Caco-2 (cell line): Measurements from ENCODE around the gene CIC. TPM values are rescaled to one million over a fixed set of nuclear protein-coding genes. Genes with fewer than 3 reads are reported as not detected.

Experiments used
- BruUV-seq: library from RNA; stranded (reverse); fragments of 400-500 nt; replicated peaks from 2 replicates; lab custom pipeline; 2021; lab: Mats Ljungman, UMichigan
- CTCF ChIA-PET: fragments of 300-600 bp; sonication (Branson Sonifier 250); formaldehyde crosslinking; loops from one replicate; lab custom pipeline; 2022; ENCODE audit warnings: antibody characterized with exemption; lab: Charles Lee
- POLR2A ChIA-PET: fragments of 300-600 bp; sonication (Branson Sonifier 250); formaldehyde crosslinking; loops from one replicate; lab custom pipeline; 2022; ENCODE audit warnings: antibody characterized with exemption; lab: Charles Lee
- DNase-seq, 2 experiments: peaks; one replicate each; pipeline versions ENCODE4 v3.0.0 to v3.0.0-alpha.2; 2020 to 2022
- H3K27me3 ChIP-seq: replicated peaks from 2 replicates; pipeline ENCODE4 v1.6.0; 2011; ENCODE audit warnings: low read length; ENCODE audit not compliant: control insufficient read depth, insufficient read depth
- H3K36me3 ChIP-seq: 2 replicates; pipeline ENCODE4 v1.5.1; 2011; ENCODE audit warnings: low read length; ENCODE audit not compliant: control insufficient read depth, insufficient read depth
- H3K4me1 ChIP-seq: fragments of 250-450 bp; sonication (Bioruptor Pico); 2 replicates; pipeline ENCODE4 v1.5.1; 2020; ENCODE audit warnings: mild to moderate bottlenecking
- H3K4me3 ChIP-seq: 2 replicates; pipeline ENCODE4 v1.5.1; 2011; ENCODE audit warnings: low read depth, mild to moderate bottlenecking, control low read depth, low read length
- H3K9me3 ChIP-seq: fragments of 250-450 bp; sonication (Bioruptor Pico); 2 replicates; pipeline ENCODE4 v1.5.1; 2020; ENCODE audit warnings: mild to moderate bottlenecking, moderate library complexity
- H3K27ac Mint-ChIP-seq: one replicate; pipeline ENCODE4 v1.8.0; 2022; ENCODE audit warnings: mixed read lengths; ENCODE audit not compliant: unreplicated experiment
- H3K27me3 Mint-ChIP-seq: one replicate; pipeline ENCODE4 v1.8.0; 2022; ENCODE audit warnings: mixed read lengths; ENCODE audit not compliant: insufficient read depth, unreplicated experiment
- H3K36me3 Mint-ChIP-seq: one replicate; pipeline ENCODE4 v1.8.0; 2022; ENCODE audit warnings: mild to moderate bottlenecking, mixed read lengths; ENCODE audit not compliant: insufficient read depth, unreplicated experiment
- H3K4me1 Mint-ChIP-seq: one replicate; pipeline ENCODE4 v1.8.0; 2022; ENCODE audit warnings: low read depth, mixed read lengths; ENCODE audit not compliant: unreplicated experiment
- H3K4me3 Mint-ChIP-seq: one replicate; pipeline ENCODE4 v1.8.0; 2022; ENCODE audit warnings: mild to moderate bottlenecking, moderate library complexity, mixed read lengths; ENCODE audit not compliant: unreplicated experiment
- H3K9me3 Mint-ChIP-seq: one replicate; pipeline ENCODE4 v1.8.0; 2022; ENCODE audit warnings: mixed read lengths; ENCODE audit not compliant: unreplicated experiment
- intact Hi-C: fragments of 100-400 bp; cut with micrococcal nuclease; formaldehyde crosslinking; loops from one replicate; pipeline ENCODE4 v1.10.0; 2022; ENCODE audit not compliant: unreplicated experiment
- total RNA-seq: library from RNA; stranded (reverse); gene quantifications from 2 replicates; pipeline ENCODE4 v1.2.3, GENCODE V29; 2022
- TF ChIP-seq, protein P1 (sequence below), 2 experiments: fragments of 200-600 bp in 1 of 2; IDR thresholded peaks; 1 replicate in 1 of 2; 2 replicates in 1 of 2; pipeline versions ENCODE4 v1.5.1 to v1.8.0; 2011 to 2022; ENCODE audit warnings: antibody characterized with exemption in 1 of 2, control low read depth in 1 of 2, inconsistent platforms in 1 of 2, low read depth in 1 of 2, low read length in 1 of 2, mild to moderate bottlenecking in 1 of 2, moderate library complexity in 1 of 2; ENCODE audit not compliant: insufficient read depth in 1 of 2, severe bottlenecking in 1 of 2, unreplicated experiment in 1 of 2

The CIC gene
- total RNA-seq, 1 experiment from 2014 or later, result 47.8 TPM

GRCh38 chr19:42306646-42307045, 37.6 kb downstream of the CIC start:
- POLR2A ChIA-PET, result no interaction called here
- Mint-ChIP-seq H3K4me3 (no peak overlapping the region), H3K27ac (no peak overlapping the region), H3K9me3 (peaks cover 17% of the 10 kb centered on the region), H3K36me3 (peaks cover 12% of the 10 kb centered on the region), H3K4me1 (peaks cover 14% of the 10 kb centered on the region), H3K27me3 (no peaks in the 10 kb centered on the region)
- CTCF ChIA-PET, result no interaction called here
- Histone ChIP-seq H3K9me3 (no peaks in the 10 kb centered on the region), H3K4me3 (no peak overlapping the region), H3K36me3 (no peaks in the 10 kb centered on the region), H3K27me3 (no peaks in the 10 kb centered on the region), H3K4me1 (peaks cover 6% of the 10 kb centered on the region; the same call in 1 of the 2 replicates)
- intact Hi-C loops, result no loop called here
- no TSS peak for BruUV-seq
- TF ChIP-seq, protein P1, sequence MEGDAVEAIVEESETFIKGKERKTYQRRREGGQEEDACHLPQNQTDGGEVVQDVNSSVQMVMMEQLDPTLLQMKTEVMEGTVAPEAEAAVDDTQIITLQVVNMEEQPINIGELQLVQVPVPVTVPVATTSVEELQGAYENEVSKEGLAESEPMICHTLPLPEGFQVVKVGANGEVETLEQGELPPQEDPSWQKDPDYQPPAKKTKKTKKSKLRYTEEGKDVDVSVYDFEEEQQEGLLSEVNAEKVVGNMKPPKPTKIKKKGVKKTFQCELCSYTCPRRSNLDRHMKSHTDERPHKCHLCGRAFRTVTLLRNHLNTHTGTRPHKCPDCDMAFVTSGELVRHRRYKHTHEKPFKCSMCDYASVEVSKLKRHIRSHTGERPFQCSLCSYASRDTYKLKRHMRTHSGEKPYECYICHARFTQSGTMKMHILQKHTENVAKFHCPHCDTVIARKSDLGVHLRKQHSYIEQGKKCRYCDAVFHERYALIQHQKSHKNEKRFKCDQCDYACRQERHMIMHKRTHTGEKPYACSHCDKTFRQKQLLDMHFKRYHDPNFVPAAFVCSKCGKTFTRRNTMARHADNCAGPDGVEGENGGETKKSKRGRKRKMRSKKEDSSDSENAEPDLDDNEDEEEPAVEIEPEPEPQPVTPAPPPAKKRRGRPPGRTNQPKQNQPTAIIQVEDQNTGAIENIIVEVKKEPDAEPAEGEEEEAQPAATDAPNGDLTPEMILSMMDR (IDR thresholded peaks at IDR 0.05; ENCODE audit: insufficient read depth in 1 of 2, low read depth in 1 of 2, low read length in 1 of 2, severe bottlenecking in 1 of 2, unreplicated experiment in 1 of 2), result no peak
- no peak for DNase-seq

GRCh38 chr19:42309686-42310085, 40.6 kb downstream of the CIC start:
- Mint-ChIP-seq H3K27ac (no peak overlapping the region), H3K9me3 (peaks cover 17% of the 10 kb centered on the region), H3K4me1 (no peaks in the 10 kb centered on the region), H3K4me3 (no peak overlapping the region), H3K27me3 (peaks cover 5% of the 10 kb centered on the region), H3K36me3 (no peaks in the 10 kb centered on the region)
- intact Hi-C loops, result no loop called here
- TF ChIP-seq, protein P1 (IDR thresholded peaks at IDR 0.05; ENCODE audit: insufficient read depth in 1 of 2, low read depth in 1 of 2, low read length in 1 of 2, severe bottlenecking in 1 of 2, unreplicated experiment in 1 of 2), result no peak
- ChIA-PET POLR2A (no interaction called here), CTCF (interaction anchor here (0.6 kb wide), 1 partner anchor 213 kb away, joined by 4 read pairs; no protein-coding TSS in a partner anchor)
- Histone ChIP-seq H3K4me3 (no peak overlapping the region), H3K9me3 (no peaks in the 10 kb centered on the region), H3K4me1 (0 out of 2 replicates have a peak, but pooled peaks cover 5% of the 10 kb centered on the region), H3K27me3 (no peaks in the 10 kb centered on the region), H3K36me3 (no peaks in the 10 kb centered on the region)
- no peak for DNase-seq
- BruUV-seq, result no TSS peak

DNA sequence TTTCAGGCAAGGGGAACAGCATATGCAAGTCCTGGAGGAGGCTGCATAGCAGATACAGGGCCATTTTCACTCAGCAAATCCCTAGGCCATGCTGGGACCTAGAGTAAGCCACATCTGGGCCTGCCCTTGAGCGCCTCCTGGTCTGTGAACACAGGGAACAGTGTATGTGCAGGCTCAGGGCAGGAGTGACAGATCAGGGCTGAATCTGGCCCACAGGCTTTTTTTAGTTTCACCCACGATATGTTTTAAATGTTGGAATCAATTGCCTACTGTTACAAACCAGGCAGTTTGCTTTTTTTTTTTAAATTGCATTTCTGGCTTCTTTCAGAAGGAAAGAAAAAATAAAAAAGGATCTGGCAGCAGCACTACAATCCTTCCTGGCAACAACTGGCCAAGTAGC, 42.6 kb downstream of the CIC start:
- H3K27me3 Mint-ChIP-seq, result peaks cover 8% of the 10 kb centered on the region
- peaks cover 16% of the 10 kb centered on the region for H3K9me3 Mint-ChIP-seq
- BruUV-seq, result no TSS peak
- intact Hi-C loops, result no loop called here
- H3K27me3 ChIP-seq, result no peaks in the 10 kb centered on the region
- H3K4me3 ChIP-seq, result no peak overlapping the region
- H3K4me1 Mint-ChIP-seq, result no peaks in the 10 kb centered on the region
- H3K4me1 ChIP-seq, result 0 out of 2 replicates have a peak, but pooled peaks cover 5% of the 10 kb centered on the region
- H3K4me3 Mint-ChIP-seq, result peak overlapping the region; percentile 66
- H3K27ac Mint-ChIP-seq, result no peak overlapping the region
- POLR2A ChIA-PET, result no interaction called here
- no peak for DNase-seq
- TF ChIP-seq, protein P1 (IDR thresholded peaks at IDR 0.05; ENCODE audit: insufficient read depth in 1 of 2, low read depth in 1 of 2, low read length in 1 of 2, severe bottlenecking in 1 of 2, unreplicated experiment in 1 of 2), result peak in 1 of 2 experiments; percentile 19
- H3K36me3 Mint-ChIP-seq, result no peaks in the 10 kb centered on the region
- no peaks in the 10 kb centered on the region for H3K9me3 ChIP-seq
- H3K36me3 ChIP-seq, result no peaks in the 10 kb centered on the region
- CTCF ChIA-PET, result interaction anchor here (0.5 kb wide), 1 partner anchor 135 kb away, joined by 3 read pairs; no protein-coding TSS in a partner anchor
